Astrocyte of the spinal cord (primary cell): ENCODE measurements around the gene GALK1.
A peak's percentile ranks its signal among the peaks of the same experiment; 100 is the strongest.

Experiments
- DNase-seq: peaks from one replicate; pipeline ENCODE4 v3.0.0; 2011; ENCODE audit warnings: low read depth, low spot score
- H3K4me3 ChIP-seq: 2 replicates; pipeline ENCODE4 v1.5.1; 2011; ENCODE audit warnings: low read depth, mild to moderate bottlenecking, low read length, moderate library complexity
- in situ Hi-C: cut with HindIII; loops from 2 replicates; pipeline ENCODE4 v1.10.0; 2017; ENCODE audit warnings: low sequenced_read_pairs
- TF ChIP-seq, protein P1 (sequence below): IDR thresholded peaks from 2 replicates; pipeline ENCODE4 v1.5.1; 2012; ENCODE audit warnings: low read depth, mild to moderate bottlenecking, low read length, inconsistent platforms

GALK1 gene

DNA sequence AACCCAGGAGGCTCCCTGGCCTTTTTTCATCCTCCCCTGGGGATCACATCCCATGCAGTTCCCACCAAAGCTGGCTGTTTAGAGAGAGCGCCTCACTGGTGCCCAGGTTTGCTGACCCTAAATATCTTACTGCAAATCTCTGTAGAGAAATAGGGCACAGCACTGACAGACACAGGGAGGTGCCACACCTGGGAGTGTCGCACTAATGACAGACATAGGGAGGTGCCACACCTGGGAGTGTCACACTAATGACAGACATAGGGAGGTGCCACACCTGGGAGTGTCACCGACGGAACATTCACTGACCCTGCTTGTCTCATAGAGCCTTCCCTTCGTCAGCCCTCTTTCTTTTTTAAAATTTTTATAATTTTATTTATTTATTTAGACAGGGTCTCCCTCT lies 45.2 kb upstream of the GALK1 start:
- no peak overlapping the region for H3K4me3 ChIP-seq
- TF ChIP-seq, protein P1, sequence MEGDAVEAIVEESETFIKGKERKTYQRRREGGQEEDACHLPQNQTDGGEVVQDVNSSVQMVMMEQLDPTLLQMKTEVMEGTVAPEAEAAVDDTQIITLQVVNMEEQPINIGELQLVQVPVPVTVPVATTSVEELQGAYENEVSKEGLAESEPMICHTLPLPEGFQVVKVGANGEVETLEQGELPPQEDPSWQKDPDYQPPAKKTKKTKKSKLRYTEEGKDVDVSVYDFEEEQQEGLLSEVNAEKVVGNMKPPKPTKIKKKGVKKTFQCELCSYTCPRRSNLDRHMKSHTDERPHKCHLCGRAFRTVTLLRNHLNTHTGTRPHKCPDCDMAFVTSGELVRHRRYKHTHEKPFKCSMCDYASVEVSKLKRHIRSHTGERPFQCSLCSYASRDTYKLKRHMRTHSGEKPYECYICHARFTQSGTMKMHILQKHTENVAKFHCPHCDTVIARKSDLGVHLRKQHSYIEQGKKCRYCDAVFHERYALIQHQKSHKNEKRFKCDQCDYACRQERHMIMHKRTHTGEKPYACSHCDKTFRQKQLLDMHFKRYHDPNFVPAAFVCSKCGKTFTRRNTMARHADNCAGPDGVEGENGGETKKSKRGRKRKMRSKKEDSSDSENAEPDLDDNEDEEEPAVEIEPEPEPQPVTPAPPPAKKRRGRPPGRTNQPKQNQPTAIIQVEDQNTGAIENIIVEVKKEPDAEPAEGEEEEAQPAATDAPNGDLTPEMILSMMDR: no peak
- no peak for DNase-seq
- in situ Hi-C loops: no loop called here

DNA sequence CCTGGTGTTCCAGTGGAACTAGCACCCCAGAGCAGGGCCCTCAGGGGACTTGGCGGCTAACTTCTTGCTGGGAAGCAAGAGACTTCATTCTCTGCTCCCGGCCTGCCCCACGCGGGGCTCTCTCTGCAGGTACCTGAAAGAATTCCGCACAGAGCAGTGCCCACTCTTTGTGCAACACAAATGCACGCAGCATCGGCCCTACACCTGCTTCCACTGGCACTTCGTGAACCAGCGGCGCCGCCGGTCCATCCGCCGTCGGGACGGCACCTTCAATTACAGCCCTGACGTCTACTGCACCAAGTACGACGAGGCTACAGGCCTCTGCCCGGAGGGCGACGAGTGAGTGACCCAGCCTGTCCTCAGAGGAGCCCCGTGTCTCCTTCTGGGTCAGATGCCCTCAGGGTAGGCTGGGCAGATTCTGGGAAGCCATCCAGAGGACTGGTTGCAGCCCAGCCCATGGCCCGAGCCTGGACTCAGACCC lies 44.7 kb upstream of the GALK1 start:
- in situ Hi-C loops: no loop called here
- TF ChIP-seq, protein P1: no peak
- no peak overlapping the region for H3K4me3 ChIP-seq
- no peak for DNase-seq

DNA sequence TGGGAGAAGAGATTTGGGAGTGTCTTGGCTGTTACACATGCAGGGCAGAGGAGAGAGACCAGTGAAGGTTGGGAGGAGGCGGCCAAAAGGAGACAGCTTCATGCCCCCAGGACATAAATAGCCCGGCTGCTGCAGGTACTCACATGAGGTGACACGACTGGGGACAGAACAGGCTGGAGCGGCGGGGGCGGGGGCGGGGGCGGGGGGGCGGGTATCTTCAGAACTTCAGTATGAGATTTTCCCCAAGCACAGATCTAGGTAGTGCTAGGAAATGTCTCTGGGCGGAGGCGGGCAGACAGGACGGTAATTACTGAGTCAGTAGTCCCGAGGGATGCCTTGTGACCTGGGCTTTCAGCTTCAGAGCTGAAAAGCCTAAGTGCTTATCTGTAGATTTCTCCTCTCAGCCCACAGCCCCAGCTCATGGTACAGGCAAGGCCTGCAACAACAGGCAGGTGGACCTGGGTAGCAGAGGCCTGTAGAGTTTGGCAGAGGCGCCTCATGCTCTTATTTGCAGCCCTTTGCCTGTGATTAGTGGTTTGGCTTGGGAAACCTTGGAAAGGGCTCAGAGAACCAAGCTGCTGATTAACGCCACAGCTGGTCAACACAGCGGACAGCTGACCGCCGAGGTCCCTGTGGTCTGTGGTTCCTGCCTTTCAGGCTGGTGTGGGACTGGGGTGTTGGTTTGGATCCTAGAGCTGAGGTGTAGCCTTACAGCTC lies 44.1 kb upstream of the GALK1 start:
- TF ChIP-seq, protein P1: no peak
- DNase-seq: peak; percentile 81
- H3K4me3 ChIP-seq: no peak overlapping the region
- in situ Hi-C loops: no loop called here

DNA sequence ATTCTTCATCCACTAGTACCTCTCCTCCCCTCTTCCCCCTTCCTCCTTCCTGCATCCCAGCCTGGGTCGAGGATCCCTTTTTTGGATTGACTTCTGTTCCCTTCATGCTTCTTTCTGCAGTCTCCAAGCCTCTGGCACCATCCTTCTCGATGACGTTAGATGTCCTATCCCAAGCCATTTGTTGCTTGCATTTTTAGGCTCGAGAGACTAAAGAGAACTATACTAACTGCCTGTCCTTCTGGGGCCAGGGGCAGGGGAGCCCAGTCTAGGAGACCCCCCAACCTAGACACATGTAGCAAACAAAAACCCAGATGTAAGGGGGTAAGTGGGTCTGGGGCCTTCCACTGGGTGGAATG lies 43.5 kb upstream of the GALK1 start:
- TF ChIP-seq, protein P1: no peak
- in situ Hi-C loops: no loop called here
- H3K4me3 ChIP-seq: no peak overlapping the region
- no peak for DNase-seq

DNA sequence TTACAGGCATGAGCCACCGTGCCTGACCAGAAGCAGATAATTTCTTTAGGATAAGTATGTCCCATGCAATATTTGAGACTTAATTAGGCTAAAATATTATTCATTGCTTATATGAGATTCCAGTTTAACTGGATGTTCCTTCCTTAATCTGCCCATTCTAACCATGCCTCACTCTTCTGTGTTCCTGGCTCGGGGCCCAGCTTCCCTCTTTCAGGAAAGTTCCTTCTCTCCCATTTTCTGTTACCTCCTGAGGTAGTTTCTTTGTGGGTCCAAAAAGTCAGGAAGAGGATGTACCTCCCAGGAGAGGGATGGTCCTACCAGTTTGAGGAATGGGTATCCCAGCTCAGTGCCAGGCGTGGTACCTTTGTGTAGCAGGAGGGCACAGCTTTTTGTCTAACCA lies 42.9 kb upstream of the GALK1 start:
- in situ Hi-C loops: no loop called here
- TF ChIP-seq, protein P1: no peak
- DNase-seq: no peak
- no peak overlapping the region for H3K4me3 ChIP-seq

DNA sequence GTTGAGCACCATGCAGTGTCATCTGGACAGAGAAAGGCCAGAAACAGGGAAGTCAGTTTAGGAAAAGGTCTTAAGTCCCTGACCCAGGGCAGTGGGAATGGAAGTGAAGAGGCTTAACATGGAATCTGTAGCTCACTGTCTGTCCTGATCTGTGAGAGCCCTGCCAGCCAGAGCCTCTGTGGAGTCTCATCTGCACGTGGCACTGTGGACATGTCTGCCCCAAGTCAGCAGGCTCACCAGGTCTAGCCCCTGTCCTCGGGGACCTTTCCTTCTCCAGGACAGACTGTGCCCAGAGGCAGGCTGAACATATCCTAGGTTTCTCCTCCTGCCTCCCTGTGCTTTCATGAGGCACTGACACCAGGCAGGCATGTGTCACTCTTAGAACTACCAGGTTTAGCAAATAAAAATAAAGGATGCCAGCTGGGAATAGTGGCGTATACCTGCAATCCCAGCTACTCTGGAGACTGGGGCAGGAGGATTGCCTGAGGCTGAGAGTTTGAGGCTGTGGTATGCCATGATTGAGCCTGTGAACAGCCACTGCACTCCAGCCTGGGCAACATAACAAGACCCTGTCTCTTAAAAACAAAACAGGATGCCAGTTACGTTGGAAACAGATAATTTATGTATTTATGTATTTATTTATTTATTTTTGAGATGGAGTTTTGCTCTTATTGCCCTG lies 42.0 kb upstream of the GALK1 start:
- in situ Hi-C loops: no loop called here
- no peak overlapping the region for H3K4me3 ChIP-seq
- no peak for DNase-seq
- TF ChIP-seq, protein P1: no peak
